IPS-NIHi11 (cell line): Measurements from ENCODE around the gene DCUN1D2.

Experiments used
- DNase-seq: peaks from one replicate; pipeline ENCODE4 v3.0.0; 2012; ENCODE audit warnings: mixed read lengths, low spot score

DCUN1D2 gene

DNA sequence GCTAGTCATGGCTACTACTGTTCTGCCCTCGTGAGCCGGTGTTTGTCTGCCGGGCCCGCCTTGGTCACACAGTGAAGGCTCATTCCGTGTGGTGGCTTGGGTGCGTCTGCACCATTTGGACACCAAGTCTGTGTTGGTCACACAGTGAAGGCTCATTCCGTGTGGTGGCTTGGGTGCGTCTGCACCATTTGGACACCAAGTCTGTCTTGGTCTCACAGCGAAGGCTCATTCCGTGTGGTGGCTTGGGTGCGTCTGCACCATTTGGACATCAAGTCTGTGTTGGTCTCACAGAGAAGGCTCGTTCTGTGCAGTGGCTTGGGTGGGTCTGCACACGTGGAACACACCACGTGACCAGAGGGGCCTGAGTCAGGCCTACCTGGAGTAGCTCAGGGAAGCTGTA lies 29.0 kb upstream of the DCUN1D2 start:
- DNase-seq, result no peak

DNA sequence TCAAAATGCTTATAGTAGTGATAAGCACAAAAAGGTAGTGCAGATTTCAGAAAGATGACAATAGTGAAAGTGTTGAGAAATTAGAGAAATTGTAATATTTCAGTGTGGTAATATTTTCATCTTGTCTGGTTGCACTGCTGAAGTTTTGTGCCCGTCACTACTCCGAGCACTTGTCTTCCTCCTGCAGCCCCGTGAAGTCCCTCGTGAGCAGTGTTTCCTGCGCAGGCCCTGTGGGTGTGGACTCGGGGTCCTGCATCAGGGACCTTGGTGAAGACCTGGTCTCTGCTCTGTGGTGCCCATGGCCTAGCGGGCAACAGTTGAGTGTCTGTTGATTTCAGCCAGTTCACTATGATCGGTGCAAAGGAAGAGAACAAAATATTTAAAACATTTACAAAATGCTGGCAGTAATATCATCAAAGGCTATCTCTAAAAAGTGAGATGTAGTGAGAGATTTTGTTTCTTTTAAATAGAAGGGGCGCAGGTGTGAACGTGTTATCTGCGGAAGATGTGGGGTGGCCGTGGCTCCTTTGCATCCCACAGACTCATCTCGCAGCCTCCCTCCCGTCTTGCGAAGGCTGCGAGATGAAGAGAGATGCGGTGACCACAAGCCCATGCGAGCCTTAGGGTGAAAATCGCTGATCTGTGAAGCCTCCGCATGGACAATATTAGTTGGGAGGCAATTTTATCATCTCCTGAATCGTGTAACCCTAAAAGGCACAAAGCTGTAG lies 27.7 kb upstream of the DCUN1D2 start:
- DNase-seq, result no peak

DNA sequence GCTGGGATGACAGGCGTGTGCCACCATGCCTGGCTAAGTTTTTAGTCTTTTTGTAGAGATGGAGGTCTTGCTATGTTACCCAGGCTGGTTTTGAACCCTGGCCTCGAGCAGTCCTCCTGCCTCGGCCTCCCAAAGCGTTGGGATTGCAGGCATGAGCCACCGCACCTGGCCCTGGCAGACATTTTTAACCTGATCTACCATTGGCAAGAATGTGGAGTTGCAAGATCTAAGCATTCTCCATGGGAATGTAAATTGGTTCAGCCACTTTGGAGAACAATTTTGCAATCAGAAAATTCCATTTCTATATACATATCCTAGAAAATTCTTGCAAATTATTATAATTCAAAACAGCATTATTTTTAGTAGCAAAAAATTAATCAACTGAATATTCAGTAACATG lies 24.3 kb upstream of the DCUN1D2 start:
- no peak for DNase-seq

DNA sequence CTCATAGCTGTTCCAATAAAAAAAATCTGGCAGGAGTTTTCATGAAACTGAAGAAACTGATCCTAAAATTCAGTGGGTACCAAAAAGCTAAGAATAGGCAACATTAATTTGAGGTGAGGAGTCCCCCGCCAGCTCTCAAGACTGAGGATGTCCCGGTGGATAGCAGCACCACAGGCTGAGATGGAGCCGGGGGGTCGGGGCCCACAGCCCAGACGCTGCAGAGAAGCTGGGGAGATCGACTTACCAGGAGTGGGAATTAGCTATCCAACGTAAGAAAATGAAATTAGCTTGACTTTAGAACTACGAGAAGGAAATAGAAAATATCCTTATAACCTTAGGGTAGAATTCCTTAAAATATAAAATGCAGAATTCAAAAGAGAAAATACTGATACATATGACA lies 23.2 kb upstream of the DCUN1D2 start:
- no peak for DNase-seq

DNA sequence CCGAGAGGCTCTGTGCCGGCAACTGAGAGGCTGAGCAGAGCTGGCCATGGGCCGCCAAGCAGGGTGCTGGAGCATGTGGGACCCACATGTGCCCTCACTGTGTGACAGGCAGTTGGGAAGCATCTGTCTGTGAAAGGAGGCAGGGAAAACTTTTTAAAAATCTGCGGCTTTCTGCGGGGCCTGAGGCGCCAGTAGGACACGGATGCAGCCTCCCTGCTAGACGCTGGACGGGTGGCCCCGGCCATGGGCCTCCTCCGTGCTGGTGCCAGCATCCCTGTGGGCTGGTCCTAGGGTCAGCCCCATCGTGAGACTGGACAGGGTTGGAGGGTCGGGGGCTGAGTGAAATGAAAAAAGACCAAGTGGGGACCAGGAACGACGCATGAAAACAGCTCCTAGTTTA lies 20.9 kb upstream of the DCUN1D2 start:
- no peak for DNase-seq

DNA sequence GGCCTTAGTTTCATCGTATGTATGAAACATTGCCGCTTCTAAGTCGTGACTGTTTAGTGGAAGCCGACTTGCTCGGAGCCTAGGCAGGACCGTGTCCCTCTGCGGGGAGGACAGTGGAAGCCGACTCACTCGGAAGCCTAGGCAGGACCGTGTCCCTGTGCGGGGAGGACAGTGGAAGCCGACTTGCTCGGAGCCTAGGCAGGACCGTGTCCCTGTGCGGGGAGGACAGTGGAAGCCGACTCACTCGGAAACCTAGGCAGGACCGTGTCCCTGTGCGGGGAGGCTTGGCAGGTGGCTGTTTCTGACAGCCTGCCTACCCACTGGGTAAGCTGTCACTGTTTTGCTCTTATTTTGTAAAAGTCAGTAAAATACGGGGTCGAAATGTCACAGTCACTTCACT lies 20.4 kb upstream of the DCUN1D2 start:
- DNase-seq, result no peak

DNA sequence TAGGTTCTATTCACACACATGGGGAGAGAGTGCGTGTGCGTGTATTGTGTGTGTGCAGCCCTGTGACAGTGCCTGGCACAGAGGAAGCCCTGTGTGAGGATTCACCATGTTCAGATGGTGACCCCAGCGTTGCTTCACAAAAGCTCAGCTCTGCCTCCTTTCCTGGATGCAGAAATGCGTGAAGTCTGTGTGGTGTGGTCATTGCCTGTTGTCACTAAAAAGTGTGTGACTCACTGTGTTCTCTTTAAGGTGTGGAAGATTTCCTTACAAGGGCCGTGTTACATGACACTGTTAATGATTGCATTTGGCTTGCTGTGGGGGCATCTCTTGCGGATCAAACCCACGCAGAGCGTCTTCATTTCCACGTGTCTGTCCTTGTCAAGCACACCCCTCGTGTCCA lies 19.5 kb upstream of the DCUN1D2 start:
- no peak for DNase-seq

DNA sequence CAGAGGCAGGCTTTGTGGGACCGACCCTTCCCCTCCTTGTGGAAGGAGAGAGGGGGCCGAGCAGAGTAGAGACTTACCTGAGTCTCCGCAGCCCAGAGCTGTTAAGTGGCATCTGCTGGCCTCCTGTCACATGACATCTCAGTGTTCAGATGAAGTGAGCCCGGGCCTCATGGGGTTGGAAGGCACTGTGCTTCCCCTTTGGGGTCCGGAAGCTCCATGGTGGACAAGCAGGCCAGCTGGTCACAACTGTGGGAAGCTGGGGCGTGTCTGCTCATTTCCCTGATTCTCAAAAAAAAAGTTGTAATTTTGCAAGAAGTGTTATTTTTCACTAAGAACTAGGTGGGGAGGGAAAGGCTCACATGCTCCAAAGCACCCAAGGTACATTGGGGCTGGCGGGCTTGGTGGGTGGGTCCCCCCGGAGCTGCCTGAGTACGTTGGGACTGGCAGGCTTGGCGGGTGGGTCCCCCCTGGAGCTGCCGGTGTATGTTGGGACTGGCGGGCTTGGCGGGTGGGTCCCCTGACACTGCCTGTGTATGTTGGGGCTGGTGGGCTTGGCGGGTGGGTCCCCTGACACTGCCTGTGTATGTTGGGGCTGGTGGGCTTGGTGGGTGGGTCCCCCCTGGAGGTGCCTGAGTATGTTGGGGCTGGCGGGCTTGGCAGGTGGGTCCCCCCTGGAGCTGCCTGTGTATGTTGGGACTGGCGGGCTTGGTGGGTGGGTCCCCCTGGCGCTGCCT lies 18.2 kb upstream of the DCUN1D2 start:
- no peak for DNase-seq

DNA sequence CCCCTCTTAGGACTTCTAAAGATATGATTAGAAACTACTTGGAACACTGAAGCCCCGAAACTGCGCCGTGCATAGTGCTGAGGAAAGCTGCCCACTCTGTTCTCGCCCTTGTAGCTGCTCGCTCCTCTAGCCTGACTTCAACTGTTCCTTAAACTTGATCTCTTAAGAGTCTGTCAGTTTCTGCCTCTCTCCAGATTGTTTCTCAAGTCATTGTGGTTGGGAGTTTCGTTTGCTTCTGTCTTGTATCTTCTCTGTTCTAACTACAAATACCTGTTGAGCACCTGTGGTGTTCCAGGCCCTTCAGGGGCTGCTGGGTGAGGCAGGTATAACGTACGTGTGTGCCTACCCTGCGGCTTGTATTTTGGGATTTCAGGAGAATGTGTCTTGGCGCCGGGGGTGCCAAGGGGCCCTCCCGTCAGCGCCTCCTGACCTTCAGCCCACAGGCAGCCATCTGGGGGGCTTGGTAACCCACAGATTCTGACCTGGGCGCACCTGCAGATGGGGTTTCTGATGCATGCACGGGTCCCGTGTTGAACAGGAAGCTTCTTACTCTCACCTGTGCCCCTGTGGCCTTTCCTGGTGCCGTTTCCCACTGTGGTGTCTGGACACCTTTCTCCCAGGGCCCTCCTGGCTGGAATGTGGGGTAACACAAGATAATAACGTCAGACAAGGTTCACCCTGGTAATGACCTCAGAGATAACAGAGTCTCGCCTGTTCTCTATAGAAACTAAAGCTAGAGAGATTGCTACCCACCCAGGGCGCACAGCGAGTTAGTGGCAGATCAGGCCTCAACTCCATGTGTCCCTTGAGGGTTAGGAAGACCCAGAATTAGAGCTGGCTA lies 17.2 kb upstream of the DCUN1D2 start:
- DNase-seq, result no peak

DNA sequence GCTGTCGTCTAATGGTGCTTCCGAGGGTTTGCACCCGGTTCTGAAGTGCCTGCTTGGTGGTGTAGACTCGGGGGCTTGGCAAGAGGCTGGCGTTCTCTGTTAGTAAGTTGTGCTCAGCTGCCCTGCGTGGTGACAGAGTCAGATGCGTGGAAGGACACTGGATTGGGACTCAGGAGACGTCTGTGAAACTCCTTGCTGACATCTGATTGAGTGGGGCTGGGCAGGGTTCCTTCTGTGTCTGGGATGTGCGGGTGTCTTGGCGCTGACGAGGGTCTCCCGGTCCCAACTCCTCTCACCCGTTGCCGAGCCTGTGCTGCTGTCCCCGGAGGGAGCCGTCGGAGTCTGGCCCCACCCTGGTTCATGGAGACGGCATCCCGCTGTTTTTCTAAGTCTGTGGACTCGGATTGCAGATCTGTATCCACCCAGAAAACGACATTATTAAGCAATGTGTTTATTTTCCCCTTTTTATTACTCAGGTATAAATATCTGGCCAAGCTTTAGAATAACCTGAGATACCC lies 16.4 kb upstream of the DCUN1D2 start:
- no peak for DNase-seq

DNA sequence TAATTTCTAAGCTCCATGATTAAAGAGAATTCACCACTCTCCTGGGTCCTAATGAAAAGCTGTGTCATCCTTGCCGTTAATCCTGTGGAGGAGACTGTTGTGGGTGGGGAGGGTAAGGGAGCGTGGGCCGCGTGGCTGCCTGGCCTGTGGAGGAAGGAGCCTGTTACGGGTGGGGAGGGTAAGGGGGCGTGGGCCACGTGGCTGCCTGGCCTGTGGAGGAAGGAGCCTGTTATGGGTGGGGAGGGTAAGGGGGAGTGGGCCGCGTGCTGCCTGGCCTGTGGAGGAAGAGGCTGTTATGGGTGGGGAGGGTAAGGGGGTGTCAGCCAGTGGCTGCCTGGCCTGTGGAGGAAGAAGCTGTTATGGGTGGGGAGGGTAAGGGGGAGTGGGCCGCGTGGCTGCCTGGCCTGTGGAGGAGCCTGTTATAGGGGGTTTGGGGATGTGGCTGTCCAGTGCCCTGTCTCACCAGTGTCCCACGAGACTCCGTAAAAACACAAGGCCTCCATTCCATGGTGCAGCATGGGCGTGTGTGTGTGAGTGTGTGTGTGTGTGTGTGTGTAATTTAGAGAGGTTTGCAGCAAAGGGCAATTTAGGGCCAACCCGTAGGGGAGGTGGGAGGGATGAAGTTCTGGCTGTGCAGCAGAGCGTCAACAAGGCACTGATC lies 15.6 kb upstream of the DCUN1D2 start:
- no peak for DNase-seq

DNA sequence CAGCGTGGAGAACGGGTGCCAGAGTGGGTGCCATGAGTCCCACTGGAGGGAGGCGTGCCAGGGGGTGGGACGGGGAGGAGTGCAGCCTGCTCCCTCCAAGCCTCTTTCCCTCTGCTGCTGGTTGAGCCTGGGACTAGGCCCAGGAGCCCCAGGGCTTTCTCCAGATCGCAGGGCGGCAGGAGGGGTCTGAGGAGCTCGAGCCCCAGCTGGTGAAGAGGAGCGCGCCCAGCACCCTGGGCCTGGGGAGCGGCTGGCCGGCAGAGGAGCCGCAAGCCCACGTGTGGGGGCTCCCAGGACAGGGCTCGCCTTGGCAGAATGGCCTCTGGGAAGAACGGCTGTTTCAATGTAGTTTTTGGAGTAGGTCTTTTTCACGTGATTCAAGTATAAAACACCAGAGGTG lies 12.2 kb upstream of the DCUN1D2 start:
- DNase-seq, result no peak

DNA sequence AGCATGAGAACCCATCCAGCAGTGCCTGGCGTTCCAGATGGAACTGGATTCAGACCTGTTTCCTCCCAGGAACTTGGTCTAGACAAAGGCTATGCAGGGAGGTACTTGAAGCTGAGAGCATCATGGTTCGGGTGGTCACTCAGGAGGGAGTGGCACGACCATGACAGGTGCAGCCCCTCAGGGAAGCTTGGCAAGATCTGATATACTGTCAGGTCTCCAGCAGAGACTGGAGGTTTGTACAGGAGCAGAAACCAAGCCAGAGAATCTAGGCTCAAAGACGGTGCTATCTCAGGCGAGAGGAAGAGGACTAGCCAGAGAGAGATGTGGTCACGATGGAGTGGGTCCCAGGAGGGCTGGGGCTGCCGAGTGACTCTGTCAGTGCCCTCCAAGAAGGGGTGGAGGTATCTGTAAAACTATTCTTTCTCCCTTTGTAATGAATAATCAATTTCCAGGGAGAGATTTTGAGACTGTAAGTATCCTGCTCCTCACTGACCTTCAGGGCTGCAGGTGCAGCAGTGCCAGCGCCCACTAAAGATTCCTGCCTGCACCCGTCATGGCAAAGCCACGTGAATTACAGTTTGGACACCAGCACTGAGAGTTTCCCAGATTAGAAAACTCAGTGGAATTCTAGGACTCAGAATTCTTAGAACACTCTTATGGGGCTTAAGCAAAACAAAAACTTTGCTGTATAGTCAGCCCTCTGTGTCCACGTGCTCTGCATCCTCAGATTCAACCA lies 10.2 kb upstream of the DCUN1D2 start:
- no peak for DNase-seq

DNA sequence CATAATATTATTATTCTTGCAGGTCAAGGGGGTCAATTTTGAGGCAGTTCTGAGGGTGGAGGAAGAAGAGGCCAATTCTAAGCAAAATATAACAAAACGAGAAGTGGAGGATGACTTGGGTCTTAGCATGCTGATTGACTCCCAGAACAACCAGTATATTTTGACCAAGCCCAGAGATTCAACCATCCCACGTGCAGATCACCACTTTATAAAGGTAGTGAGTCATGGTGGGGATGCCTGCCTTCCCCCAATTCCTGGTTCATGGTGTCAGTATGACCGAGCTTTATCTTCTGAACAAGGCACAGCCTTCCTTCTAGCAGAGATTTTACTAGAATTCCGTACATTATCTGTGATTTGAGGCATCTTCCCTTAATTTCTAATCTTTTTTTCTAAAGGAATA lies 9.4 kb upstream of the DCUN1D2 start:
- no peak for DNase-seq

DNA sequence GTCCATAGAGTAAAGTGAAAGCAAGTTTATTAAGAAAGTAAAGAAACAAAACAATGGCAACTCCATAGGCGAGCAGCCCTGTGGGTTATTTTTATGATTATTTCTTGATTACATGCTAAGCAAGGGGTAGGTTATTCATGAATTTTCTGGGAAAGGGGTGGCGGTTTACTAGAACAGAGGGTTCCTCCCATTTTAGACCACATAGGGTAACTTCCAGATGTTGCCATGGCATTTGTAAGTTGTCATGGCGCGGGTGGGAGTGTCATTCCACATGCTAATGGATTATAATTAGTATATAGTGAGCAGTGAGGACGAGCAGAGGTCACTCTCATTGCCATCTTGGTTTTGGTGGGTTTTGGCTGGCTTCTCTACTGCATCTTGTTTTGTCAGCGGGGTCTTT lies 8.4 kb upstream of the DCUN1D2 start:
- no peak for DNase-seq

DNA sequence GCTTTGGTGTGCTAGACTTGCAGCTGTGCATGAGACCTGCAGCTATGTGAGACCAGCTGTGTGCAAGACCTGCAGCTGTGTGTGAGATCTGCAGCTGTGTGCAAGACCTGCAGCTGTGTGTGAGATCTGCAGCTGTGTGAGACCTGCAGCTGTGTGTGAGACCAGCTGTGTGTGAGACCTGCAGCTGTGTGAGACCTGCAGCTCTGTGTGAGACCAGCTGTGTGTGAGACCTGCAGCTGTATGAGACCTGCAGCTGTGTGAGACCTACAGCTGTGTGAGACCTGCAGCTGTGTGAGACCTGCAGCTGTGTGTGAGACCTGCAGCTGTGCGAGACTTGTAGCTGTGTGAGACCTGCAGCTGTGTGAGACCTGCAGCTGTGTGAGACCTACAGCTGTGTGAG lies 6.7 kb upstream of the DCUN1D2 start:
- DNase-seq, result no peak

DNA sequence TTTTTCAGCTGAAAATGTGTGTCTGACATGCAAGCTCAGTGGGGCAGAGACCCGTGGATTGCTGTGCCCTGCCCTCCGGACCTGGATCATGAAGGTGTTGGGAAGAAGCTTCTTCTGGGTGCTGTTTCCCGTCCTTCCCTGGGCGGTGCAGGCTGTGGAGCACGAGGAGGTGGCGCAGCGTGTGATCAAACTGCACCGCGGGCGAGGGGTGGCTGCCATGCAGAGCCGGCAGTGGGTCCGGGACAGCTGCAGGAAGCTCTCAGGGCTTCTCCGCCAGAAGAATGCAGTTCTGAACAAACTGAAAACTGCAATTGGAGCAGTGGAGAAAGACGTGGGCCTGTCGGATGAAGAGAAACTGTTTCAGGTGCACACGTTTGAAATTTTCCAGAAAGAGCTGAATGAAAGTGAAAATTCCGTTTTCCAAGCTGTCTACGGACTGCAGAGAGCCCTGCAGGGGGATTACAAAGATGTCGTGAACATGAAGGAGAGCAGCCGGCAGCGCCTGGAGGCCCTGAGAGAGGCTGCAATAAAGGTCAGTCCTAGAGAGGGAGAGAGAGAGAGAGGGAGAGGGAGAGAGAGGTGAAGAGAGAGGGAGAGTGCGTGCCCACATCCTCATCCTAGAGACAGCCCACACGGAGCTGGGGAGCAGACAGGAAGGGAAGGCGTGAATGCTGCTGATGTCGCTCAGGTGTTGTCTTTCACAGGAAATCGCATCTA lies 5.1 kb upstream of the DCUN1D2 start:
- DNase-seq, result no peak

DNA sequence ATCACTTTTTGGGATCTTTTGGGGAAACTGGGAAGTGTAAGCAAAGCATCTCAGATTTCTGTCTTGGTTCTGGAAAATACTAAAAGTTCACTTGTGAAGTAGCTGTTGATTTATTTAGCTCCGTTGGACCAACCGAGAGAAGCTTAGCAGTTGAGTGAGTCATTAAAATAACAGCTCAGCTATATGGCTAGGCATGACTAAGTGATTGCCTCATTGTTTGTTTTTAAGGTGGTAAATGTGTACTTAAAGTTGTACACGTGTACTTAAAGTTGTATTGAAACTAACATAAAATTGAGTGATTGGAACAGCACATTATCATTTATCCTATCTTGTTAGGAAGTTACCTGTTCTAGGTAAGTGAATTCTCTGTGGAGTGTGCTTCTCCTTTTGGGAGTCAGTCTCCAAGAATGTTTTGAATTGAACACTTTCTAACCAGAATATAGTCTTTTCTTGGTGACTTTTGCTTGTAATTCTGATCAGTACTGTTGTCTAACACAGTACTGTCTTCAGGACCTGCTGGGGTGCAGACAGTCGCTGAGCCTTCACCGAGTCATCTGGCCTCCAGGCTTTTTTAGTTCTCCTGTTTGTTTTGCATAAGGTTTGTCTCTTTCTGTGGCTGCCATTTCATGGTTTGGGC lies 2.9 kb upstream of the DCUN1D2 start:
- DNase-seq, result no peak

DNA sequence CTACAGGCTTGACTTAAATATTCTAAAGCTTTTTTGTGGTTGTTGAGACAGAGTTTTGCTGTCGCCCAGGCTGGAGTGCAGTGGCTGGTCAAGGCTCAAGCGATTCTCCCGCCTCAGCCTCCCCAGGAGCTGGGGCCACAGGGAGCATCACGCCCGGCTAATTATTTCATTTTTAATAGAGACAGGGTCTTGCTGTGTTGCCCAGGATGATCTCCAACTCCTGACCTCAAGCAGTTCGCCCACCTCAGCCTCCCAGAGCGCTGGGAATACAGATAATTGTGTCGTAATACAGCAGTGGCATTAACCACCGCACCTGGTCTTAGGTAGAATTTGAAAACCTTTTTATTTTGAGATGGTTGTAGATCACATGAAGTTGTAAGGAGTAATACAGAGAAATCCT lies 1.5 kb upstream of the DCUN1D2 start:
- DNase-seq, result no peak

DNA sequence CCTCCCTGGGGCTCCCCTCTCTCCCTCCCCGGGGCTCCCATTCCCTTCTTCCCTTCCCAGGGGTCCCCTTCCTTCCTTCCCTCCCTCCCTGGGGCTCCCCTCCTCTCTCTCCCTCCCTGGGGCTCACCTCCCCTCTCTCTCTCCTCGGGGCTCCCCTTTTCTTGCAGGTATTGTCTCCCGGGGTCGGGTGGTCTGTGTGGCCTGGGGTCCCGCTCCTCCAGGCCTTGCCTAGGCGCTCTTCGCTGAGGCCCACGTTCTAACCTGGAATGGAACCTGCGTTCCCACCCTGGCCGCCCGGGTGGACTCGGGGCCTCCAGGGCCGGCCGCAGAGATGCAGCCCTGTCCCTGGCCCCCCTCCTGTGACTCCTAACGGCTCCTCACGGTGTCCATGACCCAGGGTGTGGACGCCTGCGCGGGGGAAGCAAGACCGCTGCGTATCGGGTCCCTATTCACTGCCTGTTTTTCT lies 940 bp upstream of the DCUN1D2 start:
- DNase-seq, result no peak
